ENCODE results near the gene SLC7A1. TPM values are rescaled to one million over a fixed set of nuclear protein-coding genes. Genes with fewer than 3 reads are reported as not detected.
A peak's percentile ranks its signal among the peaks of the same experiment; 100 is the strongest.

Gene SLC7A1
- total RNA-seq, 2 donors from 2014 or later, result 8.6 to 19.5 TPM

DNA sequence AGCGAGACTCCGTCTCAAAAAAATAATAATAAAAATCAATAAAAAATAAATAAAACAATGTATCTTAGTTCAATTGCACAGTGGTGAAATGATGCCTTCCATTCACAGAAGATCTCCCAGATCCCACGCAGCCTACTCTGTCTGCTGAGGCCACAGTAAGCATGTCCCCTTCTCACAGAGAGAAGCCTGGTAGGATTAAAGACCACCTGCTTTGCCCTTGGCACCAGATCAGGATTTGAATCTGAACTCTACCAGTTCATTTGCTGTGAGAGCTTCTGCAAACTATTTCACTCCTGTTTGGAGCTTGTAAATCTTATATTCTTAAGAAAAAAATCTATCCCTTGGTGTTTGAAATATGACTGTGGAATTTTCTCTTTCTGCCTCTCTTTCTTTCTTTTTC is 2.2 kb upstream of the SLC7A1 start:
- no peak overlapping the region for H3K27ac ChIP-seq
- peaks cover 0 to 7% of the 10 kb centered on the region in 2 donors for H3K4me1 ChIP-seq
- no peaks in the 10 kb centered on the region for H3K9me3 ChIP-seq
- no peak for DNase-seq (ENCODE audit: low spot score)
- H3K4me3 ChIP-seq, result no peak overlapping the region
- H3K36me3 ChIP-seq, result no peaks in the 10 kb centered on the region
- TF ChIP-seq, protein P1, sequence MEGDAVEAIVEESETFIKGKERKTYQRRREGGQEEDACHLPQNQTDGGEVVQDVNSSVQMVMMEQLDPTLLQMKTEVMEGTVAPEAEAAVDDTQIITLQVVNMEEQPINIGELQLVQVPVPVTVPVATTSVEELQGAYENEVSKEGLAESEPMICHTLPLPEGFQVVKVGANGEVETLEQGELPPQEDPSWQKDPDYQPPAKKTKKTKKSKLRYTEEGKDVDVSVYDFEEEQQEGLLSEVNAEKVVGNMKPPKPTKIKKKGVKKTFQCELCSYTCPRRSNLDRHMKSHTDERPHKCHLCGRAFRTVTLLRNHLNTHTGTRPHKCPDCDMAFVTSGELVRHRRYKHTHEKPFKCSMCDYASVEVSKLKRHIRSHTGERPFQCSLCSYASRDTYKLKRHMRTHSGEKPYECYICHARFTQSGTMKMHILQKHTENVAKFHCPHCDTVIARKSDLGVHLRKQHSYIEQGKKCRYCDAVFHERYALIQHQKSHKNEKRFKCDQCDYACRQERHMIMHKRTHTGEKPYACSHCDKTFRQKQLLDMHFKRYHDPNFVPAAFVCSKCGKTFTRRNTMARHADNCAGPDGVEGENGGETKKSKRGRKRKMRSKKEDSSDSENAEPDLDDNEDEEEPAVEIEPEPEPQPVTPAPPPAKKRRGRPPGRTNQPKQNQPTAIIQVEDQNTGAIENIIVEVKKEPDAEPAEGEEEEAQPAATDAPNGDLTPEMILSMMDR (IDR thresholded peaks at IDR 0.05), result no peak
- H3K27me3 ChIP-seq, result no peaks in the 10 kb centered on the region

DNA sequence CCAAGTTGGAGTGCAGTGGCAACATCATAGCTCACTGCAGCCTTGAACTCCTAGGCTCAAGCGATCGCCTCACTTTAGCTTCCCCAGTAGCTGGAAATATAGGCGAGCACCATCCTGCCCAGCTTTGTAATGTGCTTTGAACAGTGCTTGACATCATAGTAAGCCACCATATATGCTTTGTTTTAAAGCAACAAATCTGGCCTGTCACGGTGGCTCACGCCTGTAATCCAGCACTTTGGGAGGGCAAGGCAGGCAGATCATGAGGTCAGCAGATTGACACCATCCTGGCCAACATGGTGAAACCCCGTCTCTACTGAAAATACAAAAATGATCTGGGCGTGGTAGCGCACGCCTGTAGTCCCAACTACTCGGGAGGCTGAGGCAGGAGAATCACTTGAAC is 1.8 kb upstream of the SLC7A1 start:
- no peaks in the 10 kb centered on the region for H3K36me3 ChIP-seq
- TF ChIP-seq, protein P1 (IDR thresholded peaks at IDR 0.05), result no peak
- no peaks in the 10 kb centered on the region for H3K9me3 ChIP-seq
- no peak overlapping the region for H3K27ac ChIP-seq
- DNase-seq (ENCODE audit: low spot score), result no peak
- H3K27me3 ChIP-seq, result no peaks in the 10 kb centered on the region
- H3K4me1 ChIP-seq, result peaks cover 0 to 7% of the 10 kb centered on the region in 2 donors
- H3K4me3 ChIP-seq, result no peak overlapping the region

DNA sequence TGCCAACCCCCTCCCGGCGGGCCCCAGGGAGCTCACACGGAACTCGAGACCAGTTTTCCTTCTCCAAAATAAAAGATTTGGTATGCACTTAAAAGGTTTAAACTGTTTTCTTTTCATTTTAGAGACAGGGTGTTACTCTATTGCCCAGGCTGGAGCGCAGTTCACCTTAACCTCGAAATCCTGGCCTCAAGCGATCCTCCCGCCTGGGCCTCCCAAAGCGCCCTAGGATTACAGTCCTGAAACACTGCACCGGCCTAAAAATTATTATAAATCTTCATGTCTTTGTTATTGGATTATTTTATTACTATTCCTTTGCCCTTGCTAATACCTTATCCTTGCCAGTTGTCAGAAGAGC is 553 bp upstream of the SLC7A1 start:
- Histone ChIP-seq H3K9me3 (no peaks in the 10 kb centered on the region), H3K4me3 (peak overlapping the region; percentile 27 to 81), H3K36me3 (no peaks in the 10 kb centered on the region), H3K27me3 (no peaks in the 10 kb centered on the region), H3K4me1 (peaks cover 0 to 7% of the 10 kb centered on the region in 2 donors), H3K27ac (peak overlapping the region; percentile 57 to 61)
- DNase-seq (ENCODE audit: low spot score), result no peak
- TF ChIP-seq, protein P1 (IDR thresholded peaks at IDR 0.05), result no peak

DNA sequence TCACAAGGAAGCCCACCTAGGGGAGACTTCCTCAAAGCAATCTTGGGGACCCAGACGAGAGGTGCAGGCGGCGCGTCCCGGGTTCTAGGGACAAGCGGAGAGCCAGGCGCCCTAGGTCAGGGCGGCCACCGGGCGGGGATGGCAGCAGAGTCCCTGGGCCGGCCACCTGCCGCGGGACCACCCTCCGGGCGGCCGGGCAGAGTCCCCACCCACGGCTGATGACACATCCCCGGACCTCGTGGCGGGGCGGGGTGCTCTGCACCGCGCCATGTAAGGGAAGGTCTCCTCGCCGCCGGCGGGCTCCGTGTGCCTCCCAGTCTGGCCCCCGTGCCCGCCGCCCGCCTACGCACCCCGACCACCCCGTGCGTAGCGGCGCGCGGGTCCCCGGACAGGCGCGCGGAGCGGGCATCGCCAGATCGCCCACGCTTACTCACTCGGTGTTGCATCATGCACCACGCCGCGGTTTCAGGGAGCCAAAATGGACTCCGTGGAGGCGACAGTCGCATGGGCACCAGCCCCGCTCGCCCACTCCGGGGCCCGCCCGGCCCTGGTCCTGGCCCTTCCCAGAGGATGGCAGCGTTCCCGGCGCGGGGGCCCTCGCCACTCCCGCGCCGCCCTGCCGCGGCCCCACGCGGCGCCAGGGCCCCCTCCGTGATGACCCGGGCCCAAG is 643 bp downstream of the SLC7A1 start:
- peak; percentile 81 for DNase-seq (ENCODE audit: low spot score)
- H3K36me3 ChIP-seq, result no peaks in the 10 kb centered on the region
- H3K9me3 ChIP-seq, result no peaks in the 10 kb centered on the region
- TF ChIP-seq, protein P1 (IDR thresholded peaks at IDR 0.05), result no peak
- peak overlapping the region; percentile 86 to 89 for H3K27ac ChIP-seq
- no peaks in the 10 kb centered on the region for H3K27me3 ChIP-seq
- H3K4me1 ChIP-seq, result peaks cover 0 to 8% of the 10 kb centered on the region in 2 donors
- H3K4me3 ChIP-seq, result peak overlapping the region; percentile 76 to 81

DNA sequence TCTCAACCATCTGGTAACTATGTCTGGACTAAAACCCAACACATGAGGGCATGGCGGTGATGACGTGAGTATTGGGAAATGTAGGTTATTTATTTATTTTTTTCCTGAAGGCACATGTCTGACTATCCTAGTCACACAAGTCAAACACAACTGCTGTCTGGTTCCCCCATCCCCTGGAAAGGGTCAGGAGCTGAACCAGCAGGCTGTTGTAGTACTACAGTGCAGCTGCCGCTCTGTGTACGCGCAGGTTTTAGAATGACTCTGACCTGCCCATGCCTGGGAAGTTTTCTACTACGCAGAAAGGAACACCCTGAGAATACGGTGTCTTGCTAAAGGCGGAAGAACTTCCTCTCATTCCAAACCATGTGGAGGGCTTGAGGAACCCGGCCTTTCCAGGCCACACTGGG is 1.2 kb downstream of the SLC7A1 start:
- Histone ChIP-seq H3K4me3 (peak overlapping the region; percentile 76 to 81), H3K27ac (peak overlapping the region; percentile 86 to 89), H3K27me3 (no peaks in the 10 kb centered on the region), H3K4me1 (peaks cover 0 to 13% of the 10 kb centered on the region in 2 donors), H3K36me3 (no peaks in the 10 kb centered on the region), H3K9me3 (no peaks in the 10 kb centered on the region)
- peak; percentile 68 for DNase-seq (ENCODE audit: low spot score)
- TF ChIP-seq, protein P1 (IDR thresholded peaks at IDR 0.05), result no peak
